Activated CD4-positive, CD25-positive, alpha-beta regulatory T cell treated with anti-CD3 and anti-CD28 coated beads, Interleukin-2, amount 50 U/mL, for 72 hours (primary cell): ENCODE results near the gene TRPM2.
"Not testable (repeated sequence)": the region's sequence is repeated elsewhere in the genome, so short reads cannot be mapped to it uniquely, and the experiment has no call there.

Experiments
- DNase-seq: peaks from one replicate; pipeline ENCODE4 v3.0.0; 2021

Gene TRPM2

GRCh38 chr21:44335266-44336059 is 18.0 kb upstream of the TRPM2 start:
- DNase-seq = no peak

GRCh38 chr21:44337449-44337848 is 16.0 kb upstream of the TRPM2 start:
- DNase-seq = no peak

GRCh38 chr21:44337941-44338895 is 15.2 kb upstream of the TRPM2 start:
- DNase-seq = no peak

- DNase-seq = peak; percentile 95
Observed at GRCh38 chr21:44338971-44339910, 14.2 kb upstream of the TRPM2 start, which contains the start of gene CFAP410. Gene CFAP410 (minus strand): TSS chr21:44339390. CDS start chr21:44339194, 196 bp downstream.

- DNase-seq = not testable (repeated sequence)
Observed at GRCh38 chr21:44341726-44342458, 11.5 kb upstream of the TRPM2 start.

GRCh38 chr21:44342981-44343380 is 10.4 kb upstream of the TRPM2 start:
- DNase-seq = not testable (repeated sequence)

- no peak for DNase-seq
Observed at GRCh38 chr21:44344541-44345183, 8.8 kb upstream of the TRPM2 start.

GRCh38 chr21:44345495-44345894 is 7.9 kb upstream of the TRPM2 start:
- no peak for DNase-seq

GRCh38 chr21:44347911-44348451 is 5.4 kb upstream of the TRPM2 start:
- DNase-seq = no peak

GRCh38 chr21:44348861-44349260 is 4.6 kb upstream of the TRPM2 start:
- DNase-seq = no peak

- no peak for DNase-seq
Observed at GRCh38 chr21:44349416-44349846, 4.0 kb upstream of the TRPM2 start.

GRCh38 chr21:44349847-44350772 is 3.3 kb upstream of the TRPM2 start:
- DNase-seq = no peak

- DNase-seq = no peak
Observed at GRCh38 chr21:44350773-44351481, 2.5 kb upstream of the TRPM2 start.

GRCh38 chr21:44351535-44352252 is 1.7 kb upstream of the TRPM2 start:
- no peak for DNase-seq

- DNase-seq = no peak
Observed at GRCh38 chr21:44352253-44352860, 1.1 kb upstream of the TRPM2 start.

- no peak for DNase-seq
Observed at GRCh38 chr21:44354001-44354405, 582 bp downstream of the TRPM2 start.

- no peak for DNase-seq
Observed at GRCh38 chr21:44354775-44355771, 1.7 kb downstream of the TRPM2 start.
